ENCODE data around the gene RALGPS1. TPM values are rescaled to one million over a fixed set of nuclear protein-coding genes. Genes with fewer than 3 reads are reported as not detected.

Gene RALGPS1
- total and polyA plus RNA-seq, 2 of the 13 experiments (the other 11 are each of a cell fraction or from before 2014, with no cell fraction given): 3.7 to 6.5 TPM

GRCh38 chr9:127159325-127159801 lies 244.8 kb downstream of the RALGPS1 start (continued):
- TF ChIP-seq ZNF318 (CRISPR knock-in tag; IDR thresholded peaks at IDR 0.05) (peak; percentile 96), ZNF619 (CRISPR knock-in tag; IDR thresholded peaks at IDR 0.05) (peak; percentile 97), ZFX (CRISPR knock-in tag; IDR thresholded peaks at IDR 0.05; ENCODE audit: low read depth) (peak; percentile 78), CEBPZ (IDR thresholded peaks at IDR 0.05; ENCODE audit: low read length) (no peak), TERF1 (CRISPR knock-in tag; IDR thresholded peaks at IDR 0.05) (no peak), AKAP8 (CRISPR knock-in tag; IDR thresholded peaks at IDR 0.05) (peak; percentile 59; the same call in 1 of the 2 replicates), PRDM15 (CRISPR knock-in tag; IDR thresholded peaks at IDR 0.05) (0 out of 2 replicates have a peak, but pooled peaks have one; percentile 25), BCL3 (CRISPR knock-in tag; IDR thresholded peaks at IDR 0.05) (peak; percentile 99), SIX4 (CRISPR knock-in tag; IDR thresholded peaks at IDR 0.05) (peak; percentile 71), ZNF34 (CRISPR knock-in tag; IDR thresholded peaks at IDR 0.05; ENCODE audit: borderline replicate concordance) (no peak), ETV6 (CRISPR knock-in tag; conservative IDR thresholded peaks at IDR 0.05) (no peak)

Measured in HepG2 (cell line).